DMS79 treated with DMSO at 0.1 percent for 48 hours (cell line): ENCODE results near the gene AGO4.
A peak's percentile ranks its signal among the peaks of the same experiment; 100 is the strongest.
"Not testable (repeated sequence)": the region's sequence is repeated elsewhere in the genome, so short reads cannot be mapped to it uniquely, and the experiment has no call there.

Source experiments
- DNase-seq: peaks from one replicate; lab custom pipeline; 2025; lab: John Stamatoyannopoulos, UW

AGO4 gene

DNA sequence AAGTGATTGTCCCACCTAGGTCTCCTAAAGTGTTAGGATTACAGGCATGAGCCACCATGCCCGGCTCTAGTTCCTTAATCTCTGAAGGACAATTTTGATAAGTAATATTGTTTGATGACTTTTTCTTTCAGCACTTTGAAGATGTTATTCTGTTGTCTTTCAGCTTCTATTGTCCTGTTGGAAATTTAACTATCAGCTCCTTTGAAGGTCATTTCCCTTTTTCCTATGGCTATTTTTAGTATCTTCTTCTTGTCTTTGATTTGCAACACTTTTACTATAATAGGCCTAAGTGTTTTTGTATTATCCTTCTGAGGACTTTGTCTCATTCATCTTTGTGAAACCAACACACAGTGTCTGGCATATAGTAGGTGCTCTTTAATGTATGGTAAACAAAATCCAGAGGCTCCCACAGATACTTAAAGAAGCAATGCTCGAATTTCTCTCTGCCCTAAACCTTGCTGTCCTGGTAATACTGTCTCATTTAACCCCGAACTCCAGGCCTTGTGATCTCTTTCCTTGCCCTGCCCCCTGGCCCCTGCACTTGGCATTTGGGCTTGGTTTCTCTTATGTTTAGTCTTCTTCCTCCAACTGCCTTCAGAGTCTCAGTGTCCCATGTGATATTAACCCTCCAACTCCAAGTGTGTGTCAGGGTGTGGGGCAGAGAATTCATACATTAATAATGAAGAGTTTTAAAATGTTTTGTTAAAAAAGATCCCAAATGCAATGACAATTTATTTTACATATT, 56.2 kb downstream of the AGO4 start:
- DNase-seq: no peak

DNA sequence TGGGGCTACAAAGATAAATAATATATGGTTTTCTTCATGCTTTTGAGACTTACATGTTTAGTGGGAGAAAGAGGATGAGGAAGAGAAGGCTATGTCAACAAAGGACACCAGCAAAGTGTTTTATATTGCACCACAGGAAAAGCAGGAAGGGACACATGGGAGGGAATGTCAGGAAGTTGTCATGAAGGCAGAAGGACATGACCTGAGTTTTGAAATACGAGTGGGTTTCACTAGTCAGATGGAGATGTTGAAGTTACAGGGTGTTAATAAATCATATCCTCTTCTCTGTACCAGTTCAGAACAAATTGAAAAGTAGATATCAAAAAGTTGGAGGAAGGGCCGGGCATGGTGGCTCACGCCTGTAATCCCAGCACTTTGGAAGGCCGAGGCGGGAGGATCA, 57.0 kb downstream of the AGO4 start:
- DNase-seq: no peak

DNA sequence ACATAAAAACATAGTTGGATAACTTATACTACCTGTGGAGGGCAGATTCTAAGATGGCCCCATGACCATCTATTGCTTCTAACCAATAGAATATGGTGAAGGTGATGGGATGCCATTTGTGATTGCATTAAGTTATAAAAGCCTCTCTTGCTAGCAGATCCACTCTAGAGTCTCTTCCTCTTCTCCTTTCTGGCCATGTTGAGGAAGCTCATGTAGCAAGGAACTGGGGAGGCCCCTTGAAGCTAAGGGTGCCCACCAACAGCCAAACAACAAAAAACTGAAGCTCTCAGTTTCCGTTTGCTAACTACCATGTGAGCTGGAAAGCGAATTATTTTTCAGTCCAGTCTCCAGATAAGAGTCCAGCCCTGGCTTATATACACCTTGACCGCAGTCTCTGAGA, 59.2 kb downstream of the AGO4 start:
- DNase-seq: no peak

DNA sequence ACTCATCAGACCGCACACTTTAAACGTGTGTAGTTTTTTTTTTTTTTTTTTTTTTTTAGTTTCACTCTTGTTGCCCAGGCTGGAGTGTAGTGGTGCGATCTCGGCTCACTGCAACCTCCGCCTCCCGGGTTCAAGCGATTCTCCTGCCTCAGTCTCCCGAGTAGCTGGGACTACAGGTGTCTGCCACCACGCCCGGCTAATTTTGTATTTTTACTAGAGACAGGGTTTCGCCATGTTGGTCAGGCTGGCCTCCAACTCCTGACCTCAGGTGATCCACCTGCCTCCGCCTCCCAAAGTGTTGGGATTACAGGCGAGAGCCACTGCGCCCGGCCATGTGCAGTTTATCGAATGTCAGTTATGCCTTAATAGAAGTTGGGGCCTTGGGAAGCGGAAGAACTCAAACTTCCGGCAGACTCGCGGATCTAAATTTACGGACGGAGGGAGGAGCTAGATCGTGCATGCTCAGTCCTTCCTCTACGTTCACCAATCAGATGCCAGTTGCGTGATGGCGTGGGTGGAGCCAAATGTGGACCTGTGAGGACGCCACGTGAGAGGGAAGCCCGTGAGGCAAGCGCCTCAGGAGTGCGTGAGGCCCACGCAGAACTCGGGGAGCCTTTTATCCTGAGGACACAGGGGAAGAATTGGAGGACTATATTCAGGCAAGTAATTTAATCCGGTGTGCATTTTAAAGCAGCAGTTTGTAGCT, 61.6 kb downstream of the AGO4 start:
- DNase-seq: not testable (repeated sequence)

DNA sequence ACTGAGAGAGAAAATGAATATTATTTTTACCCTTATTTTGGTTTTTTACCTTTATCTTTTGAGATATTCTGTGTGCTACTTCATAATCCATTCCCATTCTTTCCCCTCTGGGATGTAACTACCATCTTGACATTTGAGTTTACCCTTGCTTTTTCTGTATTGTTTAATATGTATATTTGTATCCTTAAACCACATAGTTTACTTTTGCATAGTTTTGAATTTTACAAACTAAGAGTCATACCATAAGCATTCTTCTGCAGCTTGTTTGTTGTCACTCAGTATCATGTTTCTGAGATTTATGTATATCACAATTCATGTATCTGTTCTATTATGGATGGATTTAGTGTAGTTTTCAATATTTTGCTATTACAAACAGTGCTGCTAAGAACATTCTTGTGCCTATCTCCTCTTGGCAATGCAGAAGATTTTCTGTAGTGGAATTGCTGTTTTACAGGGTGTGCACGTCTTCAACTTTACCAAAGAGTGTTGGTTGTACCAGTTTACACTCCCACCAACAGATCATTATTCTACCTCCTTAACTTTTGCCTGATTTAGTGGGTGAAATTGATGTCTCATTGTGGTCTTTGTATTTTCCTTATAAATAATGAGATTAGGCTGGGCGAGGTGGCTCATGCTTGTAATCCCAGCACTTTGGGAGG, 63.0 kb downstream of the AGO4 start:
- no peak for DNase-seq

DNA sequence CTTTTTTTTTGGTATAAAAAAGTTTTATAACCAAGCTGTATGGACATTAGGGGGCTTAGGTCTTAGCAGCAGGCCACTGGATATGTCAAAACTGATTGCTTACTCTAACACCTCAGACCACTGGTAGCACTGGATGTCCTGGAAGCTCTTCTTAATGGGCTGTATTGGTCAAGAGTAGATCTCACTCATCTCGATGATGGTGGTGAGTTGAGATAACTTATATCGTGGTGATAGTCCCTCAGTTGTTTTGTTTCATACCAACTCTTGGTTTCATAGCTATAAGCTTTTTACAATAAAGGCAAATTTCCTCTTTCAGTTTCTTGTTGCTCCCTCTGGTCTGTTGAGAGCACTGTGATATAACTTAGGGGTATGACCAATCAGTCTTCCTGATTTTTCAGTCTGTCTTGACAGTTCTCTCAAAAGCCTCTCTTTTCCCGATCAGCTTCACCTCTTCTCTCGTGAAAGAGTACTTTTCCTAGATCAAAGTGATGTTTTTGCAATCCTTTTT, 65.5 kb downstream of the AGO4 start:
- DNase-seq: no peak

DNA sequence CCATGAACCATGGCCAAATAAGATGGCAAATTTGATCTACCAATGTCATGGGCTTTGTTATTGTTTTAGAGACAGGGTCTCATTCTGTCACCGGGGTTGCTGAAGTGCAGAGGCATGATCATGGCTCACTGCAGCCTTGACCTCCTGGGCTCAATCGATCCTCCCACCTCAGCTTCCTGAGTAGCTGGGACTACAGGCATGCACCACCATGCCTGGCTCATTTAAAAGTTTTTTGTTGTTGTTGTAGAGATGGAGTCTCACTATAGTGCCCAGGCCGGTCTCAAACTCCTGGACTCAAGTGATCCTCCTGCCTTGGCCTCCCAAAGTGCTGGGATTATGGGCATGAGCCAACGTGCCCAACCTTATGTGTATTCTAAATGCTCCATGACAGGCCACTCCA, 66.3 kb downstream of the AGO4 start:
- not testable (repeated sequence) for DNase-seq

DNA sequence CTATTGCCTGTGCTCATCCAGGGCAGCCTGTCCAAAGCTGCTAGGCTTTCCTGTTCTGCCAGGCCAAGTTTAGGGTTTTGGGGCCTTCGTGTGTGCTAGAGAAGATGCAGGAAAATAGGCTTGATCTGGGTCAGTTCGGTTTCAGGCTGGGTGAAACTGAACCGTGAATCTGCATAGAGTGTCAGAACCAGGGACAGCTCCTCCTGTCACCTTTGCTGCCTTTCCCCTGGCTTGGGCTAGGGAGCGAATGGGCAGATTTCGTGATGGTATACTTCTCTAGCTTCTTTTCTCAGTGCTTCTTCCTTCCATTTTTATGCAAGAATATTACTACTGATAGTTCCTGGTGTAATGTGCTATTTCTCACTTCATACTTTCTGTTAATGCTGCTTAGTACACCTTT, 69.2 kb downstream of the AGO4 start:
- DNase-seq: no peak

DNA sequence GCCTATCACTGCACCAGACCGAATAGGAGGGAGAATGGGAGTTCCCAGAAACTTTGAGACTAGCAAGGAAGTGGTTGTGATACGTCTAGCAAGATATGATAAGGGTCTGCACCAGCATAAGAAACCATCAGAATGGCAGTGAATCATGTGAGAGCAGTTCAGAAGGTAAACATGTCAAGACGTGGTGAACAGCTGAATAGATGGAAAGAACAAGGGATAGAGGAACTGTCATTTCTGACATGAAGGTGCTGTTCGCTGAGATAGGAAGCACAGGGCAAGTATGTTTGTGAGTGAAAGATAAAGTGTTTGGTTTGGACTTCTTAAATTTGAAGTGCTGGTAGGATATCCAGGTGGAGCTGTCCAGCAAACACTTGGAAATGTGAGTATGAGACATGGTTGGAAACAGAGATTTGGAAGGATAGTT, 74.0 kb downstream of the AGO4 start:
- no peak for DNase-seq

DNA sequence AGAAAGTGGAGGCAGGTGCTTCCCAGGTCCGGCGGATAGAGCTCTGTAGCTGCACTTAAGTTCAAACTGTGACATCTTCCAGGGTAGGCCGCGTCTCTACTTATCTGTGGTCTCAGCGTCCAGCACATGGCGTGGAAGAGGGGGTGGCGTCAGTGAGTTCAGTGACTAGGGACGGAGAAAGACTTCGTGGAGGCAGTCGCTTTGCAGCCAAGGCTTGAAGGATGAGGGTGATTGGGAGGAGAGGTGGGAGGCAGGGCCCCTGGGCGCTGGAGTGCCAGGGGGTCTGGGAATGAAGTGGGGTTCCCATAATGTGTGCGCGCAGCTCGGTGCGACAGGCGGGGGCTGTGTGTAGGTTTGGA, 74.7 kb downstream of the AGO4 start:
- no peak for DNase-seq

DNA sequence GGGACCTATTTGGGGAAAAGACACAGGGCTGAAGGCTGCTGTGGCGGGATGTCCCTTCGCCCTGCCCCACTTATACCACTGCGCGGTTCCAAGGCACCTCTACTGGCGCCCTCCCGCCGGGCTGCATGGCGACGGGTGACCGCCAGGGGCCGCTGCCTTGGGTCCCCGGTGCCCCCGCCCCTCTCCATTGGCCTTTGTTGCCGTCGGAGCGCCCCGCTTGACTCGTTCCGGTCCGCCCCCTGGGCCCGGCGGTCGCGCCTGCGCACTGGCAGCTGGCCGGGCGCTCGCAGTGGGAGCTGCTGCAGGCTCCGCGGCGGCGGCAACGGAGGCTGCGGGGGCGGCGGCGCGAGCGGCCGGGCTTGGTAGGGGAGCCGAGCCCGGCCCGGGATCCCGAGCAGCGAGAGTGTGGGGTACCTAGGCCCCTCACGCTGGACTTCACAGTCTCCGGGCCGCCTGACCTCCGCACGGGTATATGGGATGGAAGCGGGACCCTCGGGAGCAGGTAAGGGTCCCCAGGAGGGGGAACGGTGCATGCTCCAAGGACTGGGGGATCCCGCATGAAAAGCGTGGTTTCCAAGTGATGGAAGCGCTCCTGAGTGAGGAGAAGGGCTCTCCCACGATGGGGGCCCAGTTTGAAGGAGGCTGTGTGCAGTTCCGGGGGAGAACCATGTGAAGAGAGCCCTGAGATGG, 75.3 kb downstream of the AGO4 start, which contains the start of gene AGO1:
Gene AGO1, plus strand, starts transcription at position 265 of the 690 bp plus-strand sequence. Its CDS starts 213 bp downstream, at position 478.
- peak; percentile 75 for DNase-seq

DNA sequence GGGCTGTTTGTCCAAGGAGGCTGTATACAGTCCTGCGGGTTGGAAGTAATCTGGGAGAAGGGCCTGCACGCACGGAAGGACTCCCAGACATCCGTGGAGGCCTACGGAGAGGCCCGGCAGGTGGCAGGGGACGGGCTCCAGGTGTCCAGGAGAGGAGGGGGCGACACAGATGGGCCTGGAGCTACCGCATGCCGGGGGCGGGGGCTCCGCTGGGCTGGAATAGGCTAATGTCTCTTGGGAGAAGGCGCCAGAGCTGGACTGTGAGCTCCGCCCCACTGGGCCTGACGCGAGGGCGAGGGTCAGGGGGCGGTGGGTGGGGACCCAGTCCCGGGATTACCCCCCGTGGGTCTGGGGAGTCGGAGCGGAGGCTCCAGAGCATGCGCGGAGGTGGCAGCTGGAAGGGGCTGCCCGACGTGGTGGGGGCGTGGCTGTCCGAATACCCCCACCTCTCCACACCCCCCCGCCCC, 75.9 kb downstream of the AGO4 start:
- peak; percentile 43 for DNase-seq

DNA sequence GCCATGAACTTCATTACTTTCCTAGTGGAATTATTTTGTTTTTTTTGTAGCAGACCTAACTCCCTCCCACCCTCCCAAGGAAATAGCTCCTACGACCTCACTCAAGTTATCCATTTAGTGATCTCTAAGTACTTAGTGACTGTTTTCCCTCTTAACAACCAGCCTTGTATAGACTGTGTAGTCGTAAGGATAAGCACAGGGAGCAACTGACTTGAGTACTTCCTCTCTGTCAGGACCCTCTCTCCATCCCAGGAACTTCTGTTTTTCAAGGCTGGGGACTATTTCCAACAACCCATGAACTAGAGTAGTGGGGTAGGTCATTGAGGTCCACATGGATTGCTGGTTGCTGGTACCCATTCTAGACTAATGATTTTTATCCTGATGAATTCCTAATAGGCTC, 77.1 kb downstream of the AGO4 start:
- DNase-seq: no peak

DNA sequence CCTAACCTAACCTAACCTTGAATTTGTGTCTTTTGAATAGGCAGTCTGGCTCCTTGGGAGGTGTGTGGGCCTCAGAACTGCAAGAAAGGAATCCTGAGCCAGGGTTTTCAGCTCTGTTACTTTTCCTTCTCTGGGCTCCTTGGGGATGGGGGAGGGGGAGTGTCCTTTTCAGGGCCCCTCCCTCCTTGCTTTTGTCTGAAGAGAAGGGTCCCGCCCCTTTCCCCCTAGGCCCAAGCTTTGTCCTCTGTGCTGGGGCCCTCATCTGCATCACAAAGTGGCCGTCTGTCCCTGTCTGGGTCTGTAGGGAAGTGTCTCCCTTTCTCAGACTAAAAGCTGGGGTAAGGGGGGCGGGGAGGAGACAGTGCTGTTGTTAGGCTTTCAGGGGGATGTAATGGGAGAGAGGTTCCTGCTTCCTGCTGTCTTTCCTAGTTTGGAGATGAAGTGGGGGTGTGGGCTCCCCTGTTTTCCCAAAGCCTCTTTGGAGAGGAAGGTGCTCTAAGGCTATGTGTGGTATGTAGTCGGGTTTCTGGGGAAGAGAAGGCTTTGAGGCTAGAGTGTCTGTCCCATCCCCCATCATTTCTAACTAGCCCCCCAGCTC, 78.2 kb downstream of the AGO4 start:
- no peak for DNase-seq

DNA sequence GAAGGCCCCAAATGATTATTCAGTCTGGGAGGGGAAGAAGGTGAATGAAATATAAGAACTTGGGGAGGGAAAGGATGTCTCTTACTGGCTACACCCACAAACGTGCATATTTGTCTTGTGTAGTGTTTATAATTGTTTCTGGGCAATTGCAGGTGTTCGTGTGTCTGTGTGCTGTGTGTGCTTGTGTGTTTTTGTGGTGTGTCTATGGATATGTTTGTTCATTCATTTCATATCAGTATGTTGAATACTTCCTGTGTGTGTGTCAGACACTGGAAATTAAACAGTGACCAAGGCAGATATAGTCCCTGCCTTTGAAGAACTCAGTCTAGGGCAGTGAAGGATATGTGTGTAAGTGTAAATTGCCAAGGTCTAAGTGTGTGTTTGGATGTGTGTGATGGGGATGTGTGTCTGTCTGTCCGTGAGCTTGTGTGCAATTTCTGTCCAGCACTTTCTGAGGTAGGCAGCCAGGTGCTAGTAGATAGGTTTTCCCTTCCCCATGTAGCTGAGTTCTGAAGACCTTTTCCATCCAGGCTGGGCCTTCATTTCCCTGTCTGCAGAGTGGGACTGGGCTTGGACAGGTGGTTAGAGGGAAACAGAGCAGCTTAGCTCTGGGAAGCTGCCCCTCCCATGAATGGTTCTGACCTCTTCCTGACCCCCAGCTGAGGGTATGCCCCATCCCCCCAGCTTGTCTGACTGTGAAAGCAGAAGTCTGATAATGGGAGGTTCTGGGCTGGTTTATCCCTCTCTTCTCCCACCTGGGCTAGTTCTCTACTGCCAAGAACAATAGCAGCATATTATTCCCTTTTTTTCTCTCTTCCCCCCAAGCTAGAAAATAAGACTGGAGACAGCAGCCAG, 79.0 kb downstream of the AGO4 start:
- no peak for DNase-seq

DNA sequence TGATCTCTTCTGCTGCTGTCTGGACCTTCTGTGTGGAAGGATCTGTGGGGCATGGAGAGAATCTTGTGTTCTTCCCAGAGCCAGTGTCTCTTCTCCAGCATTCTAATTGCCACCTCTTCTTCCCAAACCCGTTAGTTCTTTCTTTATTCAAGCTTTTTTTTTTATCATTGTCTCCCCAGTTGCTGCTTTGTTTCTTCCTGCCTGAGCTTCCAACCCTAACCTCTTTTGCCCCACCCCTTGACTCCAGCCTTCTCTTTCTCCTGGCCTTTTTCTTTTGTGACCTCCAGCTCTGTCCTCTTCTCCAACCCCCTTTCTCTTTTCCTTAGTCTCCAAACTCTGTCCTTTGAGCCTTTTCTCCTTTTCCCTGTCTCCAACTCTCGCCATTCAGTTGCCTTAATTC, 79.7 kb downstream of the AGO4 start:
- DNase-seq: no peak

DNA sequence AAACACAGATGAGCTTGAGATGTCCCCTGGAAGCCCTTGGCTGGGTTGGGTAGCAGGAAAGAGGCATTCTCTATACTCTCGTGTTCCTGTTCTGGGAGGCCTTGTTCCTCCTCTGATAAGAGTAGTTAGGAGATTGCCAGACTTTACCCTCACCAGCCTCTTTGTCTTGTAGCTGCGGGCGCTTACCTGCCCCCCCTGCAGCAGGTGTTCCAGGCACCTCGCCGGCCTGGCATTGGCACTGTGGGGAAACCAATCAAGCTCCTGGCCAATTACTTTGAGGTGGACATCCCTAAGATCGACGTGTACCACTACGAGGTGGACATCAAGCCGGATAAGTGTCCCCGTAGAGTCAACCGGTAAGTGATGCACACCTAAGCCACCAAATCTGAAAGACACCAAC, 80.4 kb downstream of the AGO4 start:
- no peak for DNase-seq

DNA sequence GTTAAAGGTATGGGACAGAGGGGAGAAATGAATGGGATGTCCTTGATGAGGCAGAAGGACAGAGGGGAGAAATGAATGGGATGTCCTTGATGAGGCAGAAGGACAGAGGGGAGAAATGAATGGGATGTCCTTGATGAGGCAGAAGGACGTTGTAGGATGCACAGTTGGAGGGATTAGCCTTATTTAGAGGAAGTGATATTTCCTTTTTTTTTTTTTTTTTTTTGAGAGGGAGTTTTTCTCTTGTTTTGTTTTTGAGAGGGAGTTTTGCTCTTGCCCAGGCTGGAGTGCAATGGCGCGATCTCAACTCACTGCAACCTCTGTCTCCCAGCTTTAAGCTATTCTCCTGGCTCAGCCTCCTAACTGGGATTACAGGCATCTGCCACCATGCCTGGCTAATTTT, 81.2 kb downstream of the AGO4 start:
- DNase-seq: not testable (repeated sequence)

DNA sequence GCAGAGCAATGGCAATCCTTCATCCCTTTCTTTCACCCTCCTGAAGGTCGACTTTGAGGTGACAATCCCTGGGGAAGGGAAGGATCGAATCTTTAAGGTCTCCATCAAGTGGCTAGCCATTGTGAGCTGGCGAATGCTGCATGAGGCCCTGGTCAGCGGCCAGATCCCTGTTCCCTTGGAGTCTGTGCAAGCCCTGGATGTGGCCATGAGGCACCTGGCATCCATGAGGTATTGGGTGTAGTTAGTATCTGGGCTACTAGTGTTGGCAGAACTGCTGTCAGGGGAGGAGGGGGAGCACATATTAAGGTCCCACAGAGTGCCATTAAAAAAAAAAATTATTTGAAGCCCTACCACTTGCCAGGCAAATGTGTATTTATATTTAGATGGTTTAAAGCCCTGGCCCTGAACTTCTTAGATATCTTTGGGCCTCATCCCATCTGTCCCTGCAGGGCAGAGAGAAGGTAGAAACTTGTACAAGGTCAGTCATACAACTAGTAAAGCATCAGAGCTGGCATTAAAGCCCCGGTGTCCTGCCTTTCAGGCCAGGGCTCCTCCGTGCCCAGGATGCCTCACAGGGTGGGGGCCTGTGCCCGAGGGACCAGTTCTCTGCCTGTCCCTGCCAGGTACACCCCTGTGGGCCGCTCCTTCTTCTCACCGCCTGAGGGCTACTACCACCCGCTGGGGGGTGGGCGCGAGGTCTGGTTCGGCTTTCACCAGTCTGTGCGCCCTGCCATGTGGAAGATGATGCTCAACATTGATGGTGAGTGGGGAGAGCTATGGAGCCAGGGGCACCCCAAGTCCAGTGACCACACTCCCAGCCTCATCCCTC, 85.4 kb downstream of the AGO4 start:
- no peak for DNase-seq

DNA sequence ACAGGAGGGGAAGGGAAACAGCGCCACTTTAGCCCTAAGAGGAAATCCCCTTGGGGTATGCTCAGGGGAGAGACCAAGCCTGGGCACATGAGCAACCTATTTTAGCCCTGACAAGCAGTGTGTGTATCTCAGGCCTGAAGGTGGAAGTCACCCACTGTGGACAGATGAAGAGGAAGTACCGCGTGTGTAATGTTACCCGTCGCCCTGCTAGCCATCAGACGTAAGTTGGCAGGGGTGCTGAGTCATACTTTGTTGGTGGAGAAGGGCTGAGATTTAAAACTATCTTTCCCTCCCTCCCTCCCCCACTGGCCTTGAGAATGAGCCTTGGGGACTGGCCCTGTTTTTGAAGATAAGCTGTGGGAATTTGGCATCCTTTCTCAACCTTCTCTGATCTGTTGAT, 86.4 kb downstream of the AGO4 start:
- no peak for DNase-seq
